ENCODE measurements around the gene EYA4. TPM values are rescaled to one million over a fixed set of nuclear protein-coding genes. Genes with fewer than 3 reads are reported as not detected.

The EYA4 gene
- total RNA-seq, 2 experiments from 2014 or later = not detected

GRCh38 chr6:133341607-133342158 is 100.5 kb downstream of the EYA4 start:
- ChIA-PET CTCF (no interaction called here), POLR2A (no interaction called here)
- no peak overlapping the region for H3K27ac Mint-ChIP-seq
- ATAC-seq (no peak), DNase-seq (no peak)
- no peaks in the 10 kb centered on the region for H3K4me1 Mint-ChIP-seq (ENCODE audit: low read depth)
- no peaks in the 10 kb centered on the region for H3K9me3 Mint-ChIP-seq (ENCODE audit: insufficient read depth)
- H3K27me3 Mint-ChIP-seq (ENCODE audit: low read depth) = no peaks in the 10 kb centered on the region
- no peaks in the 10 kb centered on the region for H3K36me3 Mint-ChIP-seq (ENCODE audit: low read depth)
- no peak overlapping the region for H3K4me3 Mint-ChIP-seq

- Mint-ChIP-seq H3K36me3 (ENCODE audit: low read depth) (no peaks in the 10 kb centered on the region), H3K27me3 (ENCODE audit: low read depth) (no peaks in the 10 kb centered on the region), H3K4me1 (ENCODE audit: low read depth) (no peaks in the 10 kb centered on the region), H3K9me3 (ENCODE audit: insufficient read depth) (no peaks in the 10 kb centered on the region), H3K27ac (no peak overlapping the region), H3K4me3 (no peak overlapping the region)
- CTCF ChIA-PET = no interaction called here
- no peak for DNase-seq
- POLR2A ChIA-PET = no interaction called here
- no peak for ATAC-seq
These were observed 102.1 kb downstream of the EYA4 start for GRCh38 chr6:133343220-133343619.

- DNase-seq (no peak), ATAC-seq (no peak)
- no peaks in the 10 kb centered on the region for H3K4me1 Mint-ChIP-seq (ENCODE audit: low read depth)
- H3K9me3 Mint-ChIP-seq (ENCODE audit: insufficient read depth) = no peaks in the 10 kb centered on the region
- H3K36me3 Mint-ChIP-seq (ENCODE audit: low read depth) = no peaks in the 10 kb centered on the region
- no peaks in the 10 kb centered on the region for H3K27me3 Mint-ChIP-seq (ENCODE audit: low read depth)
- no peak overlapping the region for H3K27ac Mint-ChIP-seq
- H3K4me3 Mint-ChIP-seq = no peak overlapping the region
- ChIA-PET CTCF (no interaction called here), POLR2A (no interaction called here)
These were observed 107.7 kb downstream of the EYA4 start for GRCh38 chr6:133348846-133349245.

GRCh38 chr6:133350928-133351327 is 109.8 kb downstream of the EYA4 start:
- Mint-ChIP-seq H3K27ac (no peak overlapping the region), H3K36me3 (ENCODE audit: low read depth) (no peaks in the 10 kb centered on the region), H3K4me3 (no peak overlapping the region), H3K27me3 (ENCODE audit: low read depth) (no peaks in the 10 kb centered on the region), H3K9me3 (ENCODE audit: insufficient read depth) (no peaks in the 10 kb centered on the region), H3K4me1 (ENCODE audit: low read depth) (no peaks in the 10 kb centered on the region)
- no peak for ATAC-seq
- ChIA-PET CTCF (no interaction called here), POLR2A (no interaction called here)
- no peak for DNase-seq

- H3K4me1 Mint-ChIP-seq (ENCODE audit: low read depth) = no peaks in the 10 kb centered on the region
- no peaks in the 10 kb centered on the region for H3K27me3 Mint-ChIP-seq (ENCODE audit: low read depth)
- POLR2A ChIA-PET = no interaction called here
- CTCF ChIA-PET = no interaction called here
- H3K4me3 Mint-ChIP-seq = no peak overlapping the region
- ATAC-seq = no peak
- H3K27ac Mint-ChIP-seq = no peak overlapping the region
- no peaks in the 10 kb centered on the region for H3K9me3 Mint-ChIP-seq (ENCODE audit: insufficient read depth)
- no peak for DNase-seq
- no peaks in the 10 kb centered on the region for H3K36me3 Mint-ChIP-seq (ENCODE audit: low read depth)
These were observed 110.9 kb downstream of the EYA4 start for GRCh38 chr6:133352046-133352445.

GRCh38 chr6:133353061-133353460 is 111.9 kb downstream of the EYA4 start:
- ATAC-seq (no peak), DNase-seq (no peak)
- POLR2A ChIA-PET = no interaction called here
- no peak overlapping the region for H3K4me3 Mint-ChIP-seq
- H3K27me3 Mint-ChIP-seq (ENCODE audit: low read depth) = no peaks in the 10 kb centered on the region
- no peak overlapping the region for H3K27ac Mint-ChIP-seq
- no peaks in the 10 kb centered on the region for H3K4me1 Mint-ChIP-seq (ENCODE audit: low read depth)
- no peaks in the 10 kb centered on the region for H3K9me3 Mint-ChIP-seq (ENCODE audit: insufficient read depth)
- H3K36me3 Mint-ChIP-seq (ENCODE audit: low read depth) = no peaks in the 10 kb centered on the region
- CTCF ChIA-PET = no interaction called here

GRCh38 chr6:133355922-133356321 is 114.8 kb downstream of the EYA4 start:
- no peak overlapping the region for H3K27ac Mint-ChIP-seq
- ATAC-seq (no peak), DNase-seq (no peak)
- ChIA-PET CTCF (no interaction called here), POLR2A (no interaction called here)
- no peak overlapping the region for H3K4me3 Mint-ChIP-seq
- H3K9me3 Mint-ChIP-seq (ENCODE audit: insufficient read depth) = no peaks in the 10 kb centered on the region
- H3K27me3 Mint-ChIP-seq (ENCODE audit: low read depth) = no peaks in the 10 kb centered on the region
- H3K36me3 Mint-ChIP-seq (ENCODE audit: low read depth) = no peaks in the 10 kb centered on the region
- no peaks in the 10 kb centered on the region for H3K4me1 Mint-ChIP-seq (ENCODE audit: low read depth)

- H3K27ac Mint-ChIP-seq = no peak overlapping the region
- no peaks in the 10 kb centered on the region for H3K36me3 Mint-ChIP-seq (ENCODE audit: low read depth)
- DNase-seq (no peak), ATAC-seq (no peak)
- no peak overlapping the region for H3K4me3 Mint-ChIP-seq
- ChIA-PET POLR2A (no interaction called here), CTCF (no interaction called here)
- H3K27me3 Mint-ChIP-seq (ENCODE audit: low read depth) = no peaks in the 10 kb centered on the region
- H3K9me3 Mint-ChIP-seq (ENCODE audit: insufficient read depth) = no peaks in the 10 kb centered on the region
- H3K4me1 Mint-ChIP-seq (ENCODE audit: low read depth) = no peaks in the 10 kb centered on the region
These were observed 117.5 kb downstream of the EYA4 start for GRCh38 chr6:133358574-133359150.

- no peak overlapping the region for H3K27ac Mint-ChIP-seq
- ChIA-PET CTCF (no interaction called here), POLR2A (no interaction called here)
- no peaks in the 10 kb centered on the region for H3K27me3 Mint-ChIP-seq (ENCODE audit: low read depth)
- ATAC-seq (no peak), DNase-seq (no peak)
- no peak overlapping the region for H3K4me3 Mint-ChIP-seq
- no peaks in the 10 kb centered on the region for H3K36me3 Mint-ChIP-seq (ENCODE audit: low read depth)
- H3K9me3 Mint-ChIP-seq (ENCODE audit: insufficient read depth) = no peaks in the 10 kb centered on the region
- no peaks in the 10 kb centered on the region for H3K4me1 Mint-ChIP-seq (ENCODE audit: low read depth)
These were observed 118.1 kb downstream of the EYA4 start for GRCh38 chr6:133359256-133359655.

GRCh38 chr6:133359760-133360159 is 118.6 kb downstream of the EYA4 start:
- POLR2A ChIA-PET = no interaction called here
- no peak overlapping the region for H3K4me3 Mint-ChIP-seq
- DNase-seq (no peak), ATAC-seq (no peak)
- no peaks in the 10 kb centered on the region for H3K9me3 Mint-ChIP-seq (ENCODE audit: insufficient read depth)
- no peaks in the 10 kb centered on the region for H3K27me3 Mint-ChIP-seq (ENCODE audit: low read depth)
- no peaks in the 10 kb centered on the region for H3K36me3 Mint-ChIP-seq (ENCODE audit: low read depth)
- no peak overlapping the region for H3K27ac Mint-ChIP-seq
- H3K4me1 Mint-ChIP-seq (ENCODE audit: low read depth) = no peaks in the 10 kb centered on the region
- CTCF ChIA-PET = no interaction called here

- ChIA-PET POLR2A (no interaction called here), CTCF (no interaction called here)
These were observed 119.0 kb downstream of the EYA4 start for GRCh38 chr6:133360194-133360593.

GRCh38 chr6:133362813-133363212 is 121.7 kb downstream of the EYA4 start:
- Mint-ChIP-seq H3K4me3 (no peak overlapping the region), H3K27me3 (ENCODE audit: low read depth) (no peaks in the 10 kb centered on the region), H3K4me1 (ENCODE audit: low read depth) (no peaks in the 10 kb centered on the region), H3K36me3 (ENCODE audit: low read depth) (no peaks in the 10 kb centered on the region), H3K27ac (no peak overlapping the region), H3K9me3 (ENCODE audit: insufficient read depth) (no peaks in the 10 kb centered on the region)
- ATAC-seq (no peak), DNase-seq (no peak)
- ChIA-PET CTCF (no interaction called here), POLR2A (no interaction called here)

More at GRCh38 chr6:133360194-133360593, 119.0 kb downstream of the EYA4 start:
- DNase-seq (no peak), ATAC-seq (no peak)
- Mint-ChIP-seq H3K4me3 (no peak overlapping the region), H3K36me3 (ENCODE audit: low read depth) (no peaks in the 10 kb centered on the region), H3K4me1 (ENCODE audit: low read depth) (no peaks in the 10 kb centered on the region), H3K9me3 (ENCODE audit: insufficient read depth) (no peaks in the 10 kb centered on the region), H3K27ac (no peak overlapping the region), H3K27me3 (ENCODE audit: low read depth) (no peaks in the 10 kb centered on the region)

- H3K9me3 Mint-ChIP-seq (ENCODE audit: insufficient read depth) = no peaks in the 10 kb centered on the region
- H3K4me3 Mint-ChIP-seq = no peak overlapping the region
- H3K4me1 Mint-ChIP-seq (ENCODE audit: low read depth) = no peaks in the 10 kb centered on the region
- H3K27ac Mint-ChIP-seq = no peak overlapping the region
- ChIA-PET POLR2A (no interaction called here), CTCF (no interaction called here)
- no peaks in the 10 kb centered on the region for H3K27me3 Mint-ChIP-seq (ENCODE audit: low read depth)
- no peaks in the 10 kb centered on the region for H3K36me3 Mint-ChIP-seq (ENCODE audit: low read depth)
- DNase-seq = no peak
- no peak for ATAC-seq
These were observed 127.5 kb downstream of the EYA4 start for GRCh38 chr6:133368664-133369063.

Measured in activated CD8-positive, alpha-beta T cell treated with anti-CD3 and anti-CD28 coated beads, Interleukin-2, amount 10 ng/mL, durations not matched to agents 7 days and 5 days (primary cell).